ACC112 (cell line): ENCODE data around the gene RABEP1.

ENCODE experiments used
- H2AFZ ChIP-seq: fragments of 200-600 bp; sonication (generic); one replicate; pipeline ENCODE4 v1.6.0; 2017; ENCODE audit warnings: antibody characterized with exemption, low read length; ENCODE audit not compliant: unreplicated experiment
- H3K27ac ChIP-seq: fragments of 200-600 bp; sonication (generic); 2 replicates; pipeline ENCODE4 v1.5.1; 2014; ENCODE audit warnings: low read depth, mild to moderate bottlenecking, antibody characterized with exemption, low read length, moderate library complexity
- H3K27me3 ChIP-seq: fragments of 200-600 bp; sonication (generic); 2 replicates; pipeline ENCODE4 v1.6.1; 2014; ENCODE audit warnings: mild to moderate bottlenecking, antibody characterized with exemption, low read length, moderate library complexity, mixed read lengths; ENCODE audit not compliant: insufficient read depth
- H3K36me3 ChIP-seq: fragments of 200-600 bp; sonication (generic); 2 replicates; pipeline ENCODE4 v1.6.1; 2016; ENCODE audit warnings: mild to moderate bottlenecking, antibody characterized with exemption, low read length, moderate library complexity, mixed read lengths; ENCODE audit not compliant: insufficient read depth
- H3K4me1 ChIP-seq: fragments of 200-600 bp; sonication (generic); one replicate; pipeline ENCODE4 v1.6.1; 2016; ENCODE audit warnings: low read length, mixed read lengths; ENCODE audit not compliant: insufficient read depth, unreplicated experiment, control insufficient read depth
- H3K4me3 ChIP-seq: fragments of 200-600 bp; sonication (generic); 2 replicates; pipeline ENCODE4 v1.5.1; 2014; ENCODE audit warnings: mild to moderate bottlenecking, low read depth, low read length
- H3K79me2 ChIP-seq: fragments of 200-600 bp; sonication (generic); one replicate; pipeline ENCODE4 v1.6.0; 2016; ENCODE audit warnings: low read length; ENCODE audit not compliant: control insufficient read depth, unreplicated experiment, insufficient read depth

Gene RABEP1

DNA sequence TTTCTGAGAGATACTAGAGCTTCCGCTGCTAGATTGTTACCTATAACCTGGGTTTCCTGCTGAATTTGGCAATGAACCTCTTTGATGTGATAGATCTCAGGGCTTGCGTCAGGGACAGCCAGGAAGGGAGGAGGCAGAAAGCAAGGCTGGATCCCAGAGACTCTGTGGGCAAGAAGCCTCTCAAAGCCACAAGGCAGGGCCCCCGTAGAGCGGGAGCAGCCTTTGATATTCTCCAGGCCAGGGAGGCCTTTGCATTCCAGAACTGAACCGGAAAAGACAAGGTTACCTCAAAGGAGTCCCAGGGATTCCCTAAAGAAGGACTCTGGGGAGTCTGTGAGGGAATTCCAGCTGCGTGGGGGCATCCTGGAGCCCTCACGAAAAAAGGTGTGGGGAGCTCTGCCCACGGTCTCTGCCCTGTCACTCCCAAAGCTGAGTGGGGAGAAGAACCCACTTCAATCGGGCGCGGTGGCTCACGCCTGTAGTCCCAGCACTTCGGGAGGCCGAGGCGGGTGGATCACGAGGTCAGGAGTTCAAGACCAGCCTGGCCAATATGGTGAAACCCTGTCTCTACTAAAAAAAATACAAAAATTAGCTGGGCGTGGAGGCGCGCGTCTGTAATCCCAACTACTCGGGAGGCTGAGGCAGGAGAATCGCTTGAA is 33.1 kb upstream of the RABEP1 start:
- Histone ChIP-seq H3K27ac (no peak overlapping the region), H3K4me1 (no peaks in the 10 kb centered on the region), H3K36me3 (no peaks in the 10 kb centered on the region), H3K27me3 (no peaks in the 10 kb centered on the region), H2AFZ (no peak overlapping the region), H3K79me2 (no peaks in the 10 kb centered on the region), H3K4me3 (no peak overlapping the region)

DNA sequence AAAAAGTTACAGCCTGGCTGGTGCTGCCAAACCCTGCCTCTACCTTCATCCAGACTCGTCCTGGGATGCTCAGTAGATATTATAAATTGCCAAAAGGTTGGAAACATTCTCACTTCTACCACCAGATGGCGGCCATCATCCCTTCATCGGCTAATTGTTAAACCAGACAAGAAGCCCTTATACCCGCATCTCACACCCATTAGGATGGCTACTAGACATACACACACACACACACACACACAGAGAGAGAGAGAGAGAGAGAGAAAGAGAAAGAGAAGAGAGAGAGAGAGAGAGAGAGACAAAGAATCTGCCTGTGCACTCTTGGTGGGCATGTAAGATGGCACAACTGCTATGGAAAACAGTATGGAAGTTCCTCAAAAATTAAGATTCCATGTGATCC is 32.5 kb upstream of the RABEP1 start:
- Histone ChIP-seq H3K4me3 (no peak overlapping the region), H3K36me3 (no peaks in the 10 kb centered on the region), H3K27ac (no peak overlapping the region), H3K27me3 (no peaks in the 10 kb centered on the region), H3K79me2 (no peaks in the 10 kb centered on the region), H3K4me1 (no peaks in the 10 kb centered on the region), H2AFZ (no peak overlapping the region)

DNA sequence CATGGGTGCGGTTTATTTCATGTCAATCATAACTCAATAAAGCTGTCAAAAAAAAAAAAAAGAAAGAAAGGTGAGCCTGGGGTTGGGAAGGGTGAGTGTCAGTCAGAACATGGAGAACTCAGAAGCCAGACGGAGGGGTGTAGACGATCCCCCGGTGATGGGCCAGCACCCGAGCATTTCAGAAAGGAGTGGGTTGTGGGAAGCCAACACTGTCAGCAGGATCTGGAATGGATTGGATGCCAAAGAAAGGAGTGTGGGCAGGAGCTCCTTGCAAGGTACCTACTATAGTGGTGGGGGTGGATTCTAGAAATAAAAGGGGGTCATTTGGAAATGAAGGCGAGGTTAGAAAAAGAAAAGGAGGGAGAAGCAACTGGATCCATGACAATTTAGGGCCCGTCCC is 27.7 kb upstream of the RABEP1 start:
- H3K4me1 ChIP-seq, result no peaks in the 10 kb centered on the region

DNA sequence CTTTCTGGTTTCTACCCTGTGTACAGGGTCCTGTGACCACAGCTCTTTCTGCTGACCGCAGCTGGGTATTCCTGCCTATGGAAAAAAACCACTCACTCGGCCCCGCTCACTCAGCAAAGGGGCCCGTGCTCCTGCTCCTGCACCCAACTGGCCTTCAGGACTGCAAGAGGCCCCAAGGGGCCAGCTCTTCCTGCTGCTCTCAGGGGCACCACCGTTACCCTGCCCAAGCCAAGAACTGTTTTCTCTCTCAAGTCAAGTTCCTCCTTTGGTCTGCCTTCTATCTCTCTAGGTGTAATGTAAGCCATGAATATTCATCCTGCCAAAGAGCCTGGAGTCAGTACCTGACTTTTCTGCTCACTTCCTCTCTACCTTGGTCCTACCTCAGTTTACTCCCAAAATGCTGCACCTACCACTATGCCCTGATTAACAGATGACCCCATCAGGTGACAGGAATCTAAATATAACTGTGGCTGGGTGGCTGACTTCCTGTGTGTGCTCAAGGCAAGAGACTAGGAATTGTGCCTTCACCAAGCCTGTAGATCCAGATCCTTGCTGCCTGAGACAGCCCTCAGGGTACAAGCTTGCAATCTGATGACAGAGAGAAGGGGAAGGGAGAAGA is 27.1 kb upstream of the RABEP1 start:
- Histone ChIP-seq H2AFZ (no peak overlapping the region), H3K27ac (no peak overlapping the region), H3K4me3 (no peak overlapping the region), H3K4me1 (no peaks in the 10 kb centered on the region), H3K27me3 (no peaks in the 10 kb centered on the region), H3K79me2 (no peaks in the 10 kb centered on the region), H3K36me3 (no peaks in the 10 kb centered on the region)

More for the DNA sequence above, 27.7 kb upstream of the RABEP1 start:
- Histone ChIP-seq H3K27me3 (no peaks in the 10 kb centered on the region), H2AFZ (no peak overlapping the region), H3K36me3 (no peaks in the 10 kb centered on the region), H3K4me3 (no peak overlapping the region), H3K79me2 (no peaks in the 10 kb centered on the region), H3K27ac (no peak overlapping the region)

DNA sequence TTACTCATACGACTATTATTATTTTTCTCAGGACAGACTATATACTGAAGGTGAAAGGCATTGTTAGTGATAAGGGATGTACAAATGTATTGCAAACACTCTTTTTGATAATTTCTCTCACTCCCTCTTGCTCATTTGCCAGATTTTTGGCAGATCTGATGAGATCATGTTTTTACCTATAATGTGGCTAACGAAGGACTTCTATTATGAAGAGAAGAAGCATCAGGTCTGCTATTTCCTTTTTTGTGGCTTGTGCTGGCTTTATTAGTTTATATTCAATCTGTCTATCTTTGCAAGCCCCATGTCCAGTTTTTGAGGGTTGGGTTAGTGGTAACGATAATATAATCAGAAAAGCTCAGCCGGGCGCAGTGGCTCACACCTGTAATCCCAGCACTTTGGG is 25.0 kb upstream of the RABEP1 start:
- Histone ChIP-seq H3K79me2 (no peaks in the 10 kb centered on the region), H2AFZ (no peak overlapping the region), H3K27ac (no peak overlapping the region), H3K4me1 (no peaks in the 10 kb centered on the region), H3K4me3 (no peak overlapping the region), H3K36me3 (no peaks in the 10 kb centered on the region), H3K27me3 (no peaks in the 10 kb centered on the region)

DNA sequence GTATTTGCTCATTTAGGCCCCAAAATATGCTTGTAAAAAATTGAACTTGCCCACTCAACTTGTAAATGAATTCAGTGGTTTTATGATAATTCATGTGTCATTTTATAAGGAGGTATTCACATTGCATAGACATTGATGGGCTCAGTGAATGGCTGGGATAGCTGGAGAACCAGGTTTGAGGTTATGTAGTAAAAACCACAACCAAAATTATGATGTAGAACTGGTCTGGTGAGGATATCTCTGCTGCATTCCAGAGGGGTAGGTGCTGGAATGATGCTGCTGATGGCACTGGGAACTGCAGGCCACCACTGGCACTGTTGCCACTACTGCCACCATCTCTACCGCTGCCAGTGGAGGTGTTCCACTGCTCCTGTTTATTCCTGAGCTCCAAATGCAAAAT is 21.5 kb upstream of the RABEP1 start:
- no peak overlapping the region for H3K27ac ChIP-seq
- H2AFZ ChIP-seq, result no peak overlapping the region

DNA sequence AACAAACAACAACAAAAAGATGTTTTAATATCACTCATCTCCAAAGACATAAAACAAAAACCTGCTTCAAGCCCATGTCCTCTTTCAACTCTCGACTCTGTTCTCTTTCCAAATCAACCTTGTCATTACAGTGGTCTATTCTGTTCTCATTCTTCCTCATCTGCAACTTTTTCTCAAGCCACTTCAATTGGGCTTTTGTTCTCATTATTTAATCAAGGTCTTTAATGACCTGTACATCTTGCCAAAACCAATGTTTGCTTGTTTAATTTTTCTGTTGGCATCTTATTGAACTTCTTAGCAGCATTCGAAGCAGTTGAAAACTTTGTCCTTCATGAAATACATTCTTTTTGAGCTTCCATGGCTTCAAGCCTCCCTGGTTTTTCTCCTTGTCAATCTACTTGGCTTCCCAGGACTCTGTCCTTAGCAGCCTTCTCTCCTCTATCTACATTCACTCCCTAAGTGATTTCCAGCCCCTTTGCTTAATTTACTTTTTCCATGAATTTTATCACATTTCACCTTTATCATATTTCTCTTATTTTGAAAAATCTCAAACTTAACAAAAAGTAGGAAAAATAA is 19.6 kb upstream of the RABEP1 start:
- H3K27me3 ChIP-seq, result no peaks in the 10 kb centered on the region
- no peaks in the 10 kb centered on the region for H3K79me2 ChIP-seq
- H2AFZ ChIP-seq, result no peak overlapping the region
- no peaks in the 10 kb centered on the region for H3K36me3 ChIP-seq
- H3K4me3 ChIP-seq, result no peak overlapping the region
- H3K27ac ChIP-seq, result no peak overlapping the region
- H3K4me1 ChIP-seq, result no peaks in the 10 kb centered on the region

More for the DNA sequence above, 21.5 kb upstream of the RABEP1 start:
- no peaks in the 10 kb centered on the region for H3K79me2 ChIP-seq
- no peak overlapping the region for H3K4me3 ChIP-seq
- no peaks in the 10 kb centered on the region for H3K4me1 ChIP-seq
- no peaks in the 10 kb centered on the region for H3K36me3 ChIP-seq
- H3K27me3 ChIP-seq, result no peaks in the 10 kb centered on the region

DNA sequence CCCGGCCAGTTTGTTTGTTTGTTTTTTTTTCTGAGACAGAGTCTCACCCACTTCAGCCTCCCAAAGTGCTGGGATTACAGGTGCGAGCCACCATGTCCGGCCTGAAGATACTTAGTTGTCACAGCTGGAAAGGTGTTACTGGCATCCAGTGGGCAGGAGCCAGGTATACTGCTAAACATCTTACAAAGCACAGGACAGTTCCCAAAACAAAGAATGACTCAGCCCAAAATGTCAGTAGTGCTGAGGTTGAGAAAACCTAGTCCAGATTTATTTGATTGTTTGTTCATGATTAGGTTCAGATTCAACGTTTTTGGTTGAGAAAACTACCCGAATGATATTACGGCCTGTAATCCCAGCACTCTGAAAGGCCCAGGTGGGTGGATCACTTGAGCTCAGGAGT is 18.6 kb upstream of the RABEP1 start:
- no peaks in the 10 kb centered on the region for H3K79me2 ChIP-seq
- H3K4me3 ChIP-seq, result no peak overlapping the region
- no peaks in the 10 kb centered on the region for H3K36me3 ChIP-seq
- no peak overlapping the region for H2AFZ ChIP-seq
- no peaks in the 10 kb centered on the region for H3K27me3 ChIP-seq
- H3K27ac ChIP-seq, result no peak overlapping the region
- no peaks in the 10 kb centered on the region for H3K4me1 ChIP-seq

DNA sequence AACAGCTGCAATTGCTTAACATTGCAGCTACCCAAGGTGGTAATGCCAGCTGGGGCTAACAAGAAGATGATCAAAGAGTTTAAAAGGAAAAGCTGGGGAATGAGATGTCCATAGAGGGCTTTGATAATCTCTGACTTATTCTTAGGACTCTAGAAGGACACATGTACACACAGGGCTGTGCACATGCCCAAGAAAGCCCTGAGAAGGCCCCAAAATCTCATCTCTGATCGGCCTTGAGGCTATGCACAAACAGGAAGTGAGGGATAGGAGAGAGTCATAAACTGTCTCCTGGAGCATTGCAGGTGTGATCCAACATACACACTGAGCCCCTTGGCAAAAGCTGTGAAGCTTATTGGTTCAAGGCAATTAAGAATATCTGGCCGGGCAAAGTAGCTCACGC is 17.2 kb upstream of the RABEP1 start:
- no peaks in the 10 kb centered on the region for H3K4me1 ChIP-seq
- no peak overlapping the region for H3K4me3 ChIP-seq
- H2AFZ ChIP-seq, result no peak overlapping the region
- no peak overlapping the region for H3K27ac ChIP-seq
- H3K79me2 ChIP-seq, result no peaks in the 10 kb centered on the region
- H3K27me3 ChIP-seq, result no peaks in the 10 kb centered on the region
- no peaks in the 10 kb centered on the region for H3K36me3 ChIP-seq

DNA sequence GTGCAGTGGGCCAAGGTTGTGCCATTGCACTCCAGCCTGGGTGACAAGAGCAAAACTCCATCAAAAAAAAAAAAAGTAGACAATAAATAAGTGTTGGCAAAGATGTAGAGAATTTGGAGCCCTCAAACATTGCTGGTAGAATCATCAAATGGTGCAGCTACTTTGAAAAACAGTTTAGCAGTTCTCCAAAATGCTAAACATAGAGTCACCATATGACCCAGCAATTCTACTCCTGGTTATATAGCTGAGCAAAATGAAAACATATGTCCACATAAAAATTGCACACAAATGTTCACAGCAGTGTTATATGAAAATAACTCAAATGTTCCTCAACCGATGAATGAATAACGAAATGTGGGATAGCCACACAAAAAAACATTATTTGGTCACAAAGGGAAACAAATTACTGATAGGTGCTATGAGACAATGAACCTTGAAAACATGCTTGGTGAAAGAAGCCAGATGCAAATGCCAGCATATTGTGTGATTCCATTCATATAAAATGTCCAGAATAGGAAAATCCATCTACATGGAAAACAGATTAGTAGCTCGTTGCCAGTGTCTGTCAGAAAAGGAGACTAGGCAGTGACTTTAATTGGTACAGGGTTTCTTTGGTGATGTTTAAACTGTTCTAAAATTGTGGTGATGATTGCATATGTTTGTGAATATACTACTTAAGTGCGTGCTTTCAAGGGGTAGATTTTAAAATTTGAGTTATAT is 12.7 kb upstream of the RABEP1 start:
- Histone ChIP-seq H3K27me3 (no peaks in the 10 kb centered on the region), H3K79me2 (no peaks in the 10 kb centered on the region)

More for the DNA sequence above, 12.7 kb upstream of the RABEP1 start:
- Histone ChIP-seq H3K4me1 (peaks cover 3% of the 10 kb centered on the region), H3K4me3 (no peak overlapping the region), H2AFZ (no peak overlapping the region), H3K36me3 (no peaks in the 10 kb centered on the region), H3K27ac (no peak overlapping the region)
